ENCODE results near the gene RTL10.
"Not testable (repeated sequence)": the region's sequence is repeated elsewhere in the genome, so short reads cannot be mapped to it uniquely, and the experiment has no call there.

The RTL10 gene

GRCh38 chr22:19843857-19844376 is 10.8 kb downstream of the RTL10 start:
- no peak for DNase-seq

- no peak for DNase-seq
Observed at GRCh38 chr22:19843107-19843856, 11.4 kb downstream of the RTL10 start.

- DNase-seq = no peak
Observed at GRCh38 chr22:19842393-19843106, 12.1 kb downstream of the RTL10 start.

- DNase-seq = no peak
Observed at GRCh38 chr22:19841641-19842392, 12.9 kb downstream of the RTL10 start.

- no peak for DNase-seq
Observed at GRCh38 chr22:19840955-19841640, 13.6 kb downstream of the RTL10 start.

GRCh38 chr22:19840059-19840458 is 14.6 kb downstream of the RTL10 start:
- DNase-seq = no peak

GRCh38 chr22:19837915-19838314 is 16.8 kb downstream of the RTL10 start:
- DNase-seq = no peak

- peak; percentile 59 for DNase-seq
Observed at GRCh38 chr22:19836512-19836911, 18.2 kb downstream of the RTL10 start.

- DNase-seq = no peak
Observed at GRCh38 chr22:19834599-19834998, 20.1 kb downstream of the RTL10 start.

GRCh38 chr22:19833327-19833726 is 21.3 kb downstream of the RTL10 start:
- DNase-seq = not testable (repeated sequence)

- no peak for DNase-seq
Observed at GRCh38 chr22:19832476-19833108, 22.1 kb downstream of the RTL10 start.

GRCh38 chr22:19831979-19832378 is 22.7 kb downstream of the RTL10 start:
- not testable (repeated sequence) for DNase-seq

- no peak for DNase-seq
Observed at GRCh38 chr22:19831016-19831415, 23.7 kb downstream of the RTL10 start.

- no peak for DNase-seq
Observed at GRCh38 chr22:19828035-19828401, 26.7 kb downstream of the RTL10 start.

- no peak for DNase-seq
Observed at GRCh38 chr22:19827341-19828034, 27.2 kb downstream of the RTL10 start.

GRCh38 chr22:19826619-19826950 is 28.1 kb downstream of the RTL10 start:
- no peak for DNase-seq

- DNase-seq = no peak
Observed at GRCh38 chr22:19825904-19826618, 28.6 kb downstream of the RTL10 start.

- DNase-seq = no peak
Observed at GRCh38 chr22:19824926-19825339, 29.7 kb downstream of the RTL10 start.

GRCh38 chr22:19824212-19824925 is 30.3 kb downstream of the RTL10 start:
- DNase-seq = no peak

- DNase-seq = no peak
Observed at GRCh38 chr22:19823902-19824211, 30.8 kb downstream of the RTL10 start.
